IPS-NIHi11 (cell line): ENCODE data around the gene DEFB108B.
"Not testable (repeated sequence)": the region's sequence is repeated elsewhere in the genome, so short reads cannot be mapped to it uniquely, and the experiment has no call there.

Experiments
- DNase-seq: peaks from one replicate; pipeline ENCODE4 v3.0.0; 2012; ENCODE audit warnings: mixed read lengths, low spot score

DEFB108B gene

DNA sequence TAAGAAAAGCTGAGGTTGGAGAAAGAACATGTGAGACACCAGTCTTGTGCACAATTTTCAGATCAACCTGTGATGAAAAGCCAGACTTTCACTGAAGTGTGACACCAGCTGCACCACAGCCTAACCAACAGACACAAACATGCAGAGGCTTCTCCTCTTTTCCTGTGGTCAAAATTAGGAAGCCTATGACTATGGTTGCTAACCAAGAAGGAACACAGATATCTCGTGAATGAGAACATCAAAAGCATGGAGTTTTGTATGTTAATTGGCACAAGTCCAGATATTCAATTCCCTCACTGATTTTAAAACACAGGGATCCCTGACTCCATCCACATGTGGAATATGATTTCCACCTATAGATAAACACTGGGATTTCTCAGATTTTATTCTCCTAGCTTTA lies 11.5 kb upstream of the DEFB108B start:
- not testable (repeated sequence) for DNase-seq

DNA sequence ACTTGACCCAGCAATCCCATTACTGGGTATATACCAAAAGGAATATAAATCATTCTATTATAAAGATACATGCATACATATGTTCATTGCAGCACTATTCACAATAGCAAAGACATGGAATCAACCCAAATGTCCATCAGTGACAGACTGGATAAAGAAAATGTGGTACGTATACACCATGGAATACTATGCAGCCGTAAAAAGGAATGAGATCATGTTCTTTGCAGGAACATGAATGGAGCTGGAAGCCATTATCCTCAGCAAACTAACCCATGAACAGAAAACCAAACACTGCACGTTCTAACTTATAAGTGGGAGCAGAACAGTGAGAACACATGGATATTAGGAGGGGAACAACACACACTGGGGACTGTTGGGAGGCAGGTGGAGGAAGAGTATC lies 3.8 kb upstream of the DEFB108B start:
- DNase-seq, result not testable (repeated sequence)

DNA sequence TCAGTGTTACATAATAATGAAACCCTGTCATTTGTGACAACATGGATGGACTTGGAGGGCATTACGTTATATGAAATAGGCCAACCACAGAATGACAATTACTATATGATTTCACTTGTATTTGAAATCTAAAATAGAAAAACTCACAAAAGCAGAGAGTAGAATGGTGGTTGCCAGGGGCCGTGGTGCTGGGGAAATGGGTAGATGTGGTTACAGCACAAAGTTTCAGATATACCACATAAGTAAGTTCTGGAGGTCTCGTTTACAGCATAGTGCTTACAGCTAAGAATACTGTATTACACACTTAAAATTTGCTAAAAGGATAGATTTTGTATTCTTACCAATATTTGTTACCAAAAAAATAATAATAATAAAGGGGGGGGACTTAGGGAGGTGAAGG lies 3.3 kb upstream of the DEFB108B start:
- DNase-seq, result not testable (repeated sequence)

DNA sequence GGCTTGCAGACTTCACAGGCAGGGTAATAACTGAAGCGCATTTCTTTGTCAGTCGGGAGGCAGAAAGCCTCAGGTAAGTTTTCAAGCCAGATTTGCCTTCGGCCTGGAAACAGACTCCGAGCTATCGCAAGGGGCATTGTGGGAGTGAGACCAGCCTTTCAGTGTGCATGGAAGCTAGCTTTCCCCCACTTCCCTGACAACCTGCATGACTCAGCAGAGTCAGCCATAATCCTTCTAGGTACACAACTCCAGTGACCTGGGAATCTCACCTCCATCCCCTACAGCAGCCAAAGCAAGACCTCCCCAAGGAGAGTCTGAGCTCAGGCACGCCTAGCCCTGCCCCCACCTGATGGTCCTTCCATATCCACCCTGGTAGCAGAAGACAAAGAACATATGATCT lies 9.7 kb downstream of the DEFB108B start:
- not testable (repeated sequence) for DNase-seq

DNA sequence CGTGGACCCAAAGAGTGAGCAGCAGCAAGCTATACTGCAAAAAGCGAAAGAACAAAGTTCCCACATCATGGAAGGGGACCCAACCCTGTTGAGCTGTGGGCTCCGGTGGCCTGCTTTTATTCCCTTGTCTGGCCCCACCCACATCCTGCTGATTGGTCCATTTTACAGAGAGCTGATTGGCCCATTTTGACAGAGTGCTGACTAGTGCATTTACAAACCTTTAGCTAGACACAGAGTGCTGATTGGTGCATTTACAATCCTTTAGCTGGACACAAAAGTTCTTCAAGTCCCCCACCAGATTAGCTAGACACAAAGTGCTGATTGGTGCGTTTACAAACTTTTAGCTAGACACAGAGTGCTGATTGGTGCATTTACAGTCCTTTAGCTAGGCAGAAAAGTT lies 10.4 kb downstream of the DEFB108B start:
- DNase-seq, result not testable (repeated sequence)

DNA sequence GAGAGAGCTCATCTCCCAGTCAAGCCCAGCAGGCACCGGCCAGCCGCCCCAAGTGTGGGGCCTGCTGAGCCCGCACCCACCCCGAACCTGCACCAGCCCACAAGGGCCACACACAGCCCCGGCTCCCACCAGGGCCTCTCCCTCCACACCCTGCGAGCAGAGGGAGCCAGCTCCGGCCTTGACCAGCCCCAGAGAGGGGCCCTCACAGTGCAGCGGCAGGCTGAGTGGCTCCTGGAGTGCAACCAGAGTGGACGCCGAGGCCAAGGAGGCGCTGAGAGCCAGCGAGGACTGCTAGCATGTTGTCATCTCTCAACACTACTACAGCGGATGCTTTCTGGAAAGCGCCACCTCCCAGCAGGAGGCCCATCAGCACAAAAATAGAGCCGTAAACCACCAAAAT lies 10.9 kb downstream of the DEFB108B start:
- DNase-seq, result peak; percentile 5

DNA sequence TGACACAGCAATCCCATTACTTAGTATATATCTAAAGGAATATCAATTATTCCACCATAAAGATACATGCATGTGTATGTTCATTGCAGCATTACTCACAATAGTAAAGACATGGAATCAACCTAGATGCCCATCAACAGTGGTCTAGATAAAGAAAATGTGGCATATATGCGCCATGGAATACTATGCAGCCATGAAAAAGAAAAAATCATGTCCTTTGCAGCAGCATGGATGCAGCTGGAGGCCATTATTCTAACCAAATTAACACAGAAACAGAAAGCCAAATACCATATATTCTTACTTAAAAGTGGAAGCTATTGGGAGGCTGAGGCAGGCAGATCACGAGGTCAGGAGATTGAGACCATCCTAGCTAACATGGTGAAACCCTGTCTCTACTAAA lies 20.9 kb downstream of the DEFB108B start:
- DNase-seq, result not testable (repeated sequence)

DNA sequence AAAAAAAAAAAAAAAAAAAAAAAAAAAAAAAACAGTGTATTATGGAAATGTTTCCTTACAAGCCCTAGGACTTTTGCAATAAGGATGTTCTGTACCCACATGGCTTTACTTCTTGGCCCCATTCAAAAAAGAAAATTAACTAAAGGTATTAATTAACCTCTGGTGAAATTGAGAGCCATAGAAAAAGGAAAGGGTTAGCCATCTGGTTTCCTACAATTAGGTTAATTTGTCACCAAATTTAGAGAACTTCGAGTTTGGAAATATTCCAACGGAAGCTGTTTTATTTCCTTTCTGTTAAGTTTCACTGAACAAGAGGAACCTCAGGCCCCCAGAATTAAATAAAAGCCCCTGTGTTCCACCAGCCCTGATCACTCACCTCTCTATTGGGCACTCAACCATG lies 22.9 kb downstream of the DEFB108B start:
- not testable (repeated sequence) for DNase-seq

DNA sequence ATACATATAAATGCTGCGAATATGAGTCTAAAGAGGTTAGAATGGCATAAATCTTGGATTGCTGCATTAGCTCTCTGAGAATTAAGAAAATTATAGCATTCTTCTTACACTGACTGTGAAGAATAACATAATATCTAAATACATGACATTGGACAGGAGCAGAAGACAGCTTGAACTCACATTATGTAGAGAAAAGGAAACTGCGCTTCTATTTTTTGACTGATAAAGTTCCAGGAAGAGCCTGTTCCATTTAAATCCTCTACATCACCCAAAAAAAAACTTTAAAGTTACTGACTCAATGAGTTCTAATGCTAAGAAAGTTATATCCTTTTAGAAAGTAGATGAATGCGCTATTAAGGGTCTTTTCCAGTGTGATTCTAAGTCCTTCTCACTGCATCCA lies 27.8 kb downstream of the DEFB108B start:
- DNase-seq, result not testable (repeated sequence)

DNA sequence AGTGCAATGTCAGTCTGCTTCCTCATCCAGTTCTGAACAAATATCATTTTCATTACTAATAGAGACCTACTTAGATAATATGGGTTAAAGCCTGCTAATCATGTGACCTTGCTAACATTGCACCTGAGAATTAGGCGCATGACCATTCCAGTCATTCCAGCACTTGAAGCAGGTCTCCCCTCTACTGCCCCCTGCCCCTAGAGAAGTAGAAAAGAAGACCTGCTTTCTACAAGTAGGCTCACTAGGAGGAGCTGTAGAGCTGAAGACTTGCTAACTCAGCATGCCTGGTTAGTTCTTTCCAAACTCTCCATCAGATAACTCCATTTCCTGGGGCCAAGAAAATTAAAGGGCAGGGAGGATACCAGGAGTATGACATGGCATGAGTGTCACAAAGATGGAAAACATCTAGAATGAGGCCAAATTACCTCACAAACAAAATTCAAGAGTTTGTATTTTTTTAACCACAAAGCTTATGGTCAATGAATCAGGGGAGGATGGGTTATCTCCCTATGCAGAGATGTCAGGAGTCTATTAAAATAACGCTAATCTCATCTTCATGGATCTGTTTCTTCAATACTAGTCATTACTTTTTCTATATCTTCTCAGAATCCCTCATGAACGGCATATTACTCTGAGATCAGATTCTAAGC lies 31.1 kb downstream of the DEFB108B start:
- not testable (repeated sequence) for DNase-seq

DNA sequence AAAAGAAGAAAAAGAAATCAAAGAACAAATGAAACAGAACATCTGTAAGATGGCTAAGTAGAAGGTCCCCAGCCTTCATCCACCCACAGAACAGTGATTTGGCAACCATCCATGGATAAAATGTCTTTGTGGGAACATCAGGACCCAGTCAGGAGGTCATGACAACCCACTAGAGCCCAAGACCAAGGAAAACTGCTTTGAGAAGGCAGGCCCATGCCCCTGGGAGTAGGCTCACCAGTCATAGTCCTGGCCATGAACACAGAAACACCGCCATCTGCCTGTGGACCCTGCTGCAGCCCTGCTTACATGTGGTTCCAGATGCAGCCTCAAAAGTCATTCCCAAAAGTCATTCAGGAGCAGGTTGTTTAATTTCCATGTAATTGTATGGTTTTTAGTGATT lies 34.2 kb downstream of the DEFB108B start:
- DNase-seq, result not testable (repeated sequence)

DNA sequence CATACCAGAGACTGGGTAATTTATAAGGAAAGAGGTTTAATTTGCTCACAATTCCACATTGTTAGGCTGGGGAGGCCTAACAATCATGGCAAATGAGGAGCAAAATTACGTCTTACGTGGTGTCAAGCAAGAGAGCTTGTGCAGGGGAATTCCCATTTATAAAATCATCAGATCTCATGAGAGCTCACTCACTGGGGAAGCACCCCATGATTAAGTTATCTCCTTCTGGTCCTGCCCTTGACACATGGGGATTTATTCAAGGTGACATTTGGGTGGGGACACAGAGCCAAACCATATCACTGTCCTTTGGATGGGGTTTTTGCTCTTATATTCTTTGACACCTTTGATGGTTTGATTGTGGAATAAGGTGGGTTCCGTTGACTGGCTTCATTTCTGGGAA lies 36.9 kb downstream of the DEFB108B start:
- not testable (repeated sequence) for DNase-seq

DNA sequence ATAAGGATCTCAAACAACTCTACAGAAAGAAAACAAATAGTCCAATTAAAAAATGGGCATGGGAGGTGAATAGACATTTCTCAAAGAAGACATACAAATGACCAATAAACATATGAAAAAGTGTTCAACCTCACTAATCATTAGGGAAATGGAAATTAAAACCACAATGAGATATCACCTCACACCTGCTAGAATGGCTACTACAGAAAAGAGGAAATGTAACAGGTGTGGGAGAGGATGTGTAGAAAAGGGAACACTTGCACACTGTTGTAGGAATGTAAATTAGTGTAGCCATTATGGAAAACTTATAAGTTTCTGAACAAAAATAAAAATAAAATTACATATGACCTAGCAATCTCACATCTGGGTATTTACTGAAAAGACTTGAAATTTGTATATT lies 37.7 kb downstream of the DEFB108B start:
- DNase-seq, result not testable (repeated sequence)

DNA sequence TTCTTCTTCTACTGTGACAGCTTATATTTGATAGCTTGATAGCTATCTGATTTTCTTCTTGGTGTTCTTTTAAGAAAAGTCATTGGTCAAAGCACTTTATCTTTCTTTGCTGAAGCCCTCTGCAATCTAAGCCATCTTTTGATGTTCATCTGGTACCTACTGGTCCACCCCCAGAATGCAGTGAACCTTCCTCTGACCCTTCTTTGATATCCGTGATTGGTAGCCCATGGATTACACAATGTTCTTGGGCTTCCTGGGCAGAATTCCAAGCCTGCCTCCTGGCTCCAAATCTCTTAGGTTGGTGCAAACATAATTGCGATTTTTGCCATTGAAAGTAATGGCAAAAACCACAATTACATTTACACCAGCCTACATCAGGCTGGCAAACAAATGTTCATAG lies 43.3 kb downstream of the DEFB108B start:
- not testable (repeated sequence) for DNase-seq

DNA sequence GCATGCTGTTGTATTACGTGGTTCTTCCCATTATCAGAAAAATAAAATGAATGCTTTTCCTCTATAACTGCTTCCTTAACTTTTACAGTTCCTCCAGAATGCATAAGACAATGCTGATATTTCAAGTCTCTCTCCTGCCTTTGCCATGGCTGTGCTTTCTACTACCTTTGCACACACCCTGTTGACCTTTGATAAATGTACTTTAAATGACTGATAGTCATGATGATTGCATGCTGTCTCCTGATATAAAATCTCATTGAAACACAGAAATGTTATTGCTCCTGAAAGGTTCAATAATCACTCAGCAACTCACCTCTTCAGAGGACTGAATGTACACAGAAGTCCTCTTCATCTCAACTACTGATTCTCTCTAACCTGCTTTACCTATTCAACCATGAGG lies 45.1 kb downstream of the DEFB108B start, which contains the start of gene DEFB131B:
DEFB131B (plus strand) TSS at position 395 of the 400 bp plus-strand sequence; CDS start at position 395, 0 bp downstream.
- not testable (repeated sequence) for DNase-seq

DNA sequence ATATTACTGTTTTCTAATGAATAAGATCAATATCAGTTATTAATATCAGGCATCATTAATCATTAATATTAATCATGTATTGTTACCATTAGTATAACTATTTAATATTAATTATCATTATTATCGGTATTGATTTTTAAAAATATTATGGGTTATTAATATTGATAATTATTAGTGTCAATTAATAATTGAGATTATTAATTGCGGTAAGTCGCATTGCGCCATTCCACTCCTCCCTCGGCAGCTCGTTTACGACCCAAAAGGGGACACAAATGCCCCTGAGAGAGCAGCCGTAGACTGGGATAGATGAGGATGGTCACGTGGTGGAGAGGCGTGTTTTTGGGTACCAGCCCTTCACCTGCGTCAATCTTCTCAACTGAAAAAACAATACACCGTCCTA lies 52.8 kb downstream of the DEFB108B start:
- not testable (repeated sequence) for DNase-seq
